Adrenal gland (tissue), 12 donors: ENCODE data around the gene RFT1. TPM values are rescaled to one million over a fixed set of nuclear protein-coding genes. Genes with fewer than 3 reads are reported as not detected.

ENCODE experiments used
- DNase-seq, 7 donors: peaks; one replicate each; pipeline ENCODE4 v3.0.0-alpha.2; 2019 to 2020
- H3K27ac ChIP-seq, 5 donors: fragments of 200-600 bp; sonication (generic) in 4 of 5; 1 replicate in 3 of 5; 2 replicates in 2 of 5; pipeline versions ENCODE4 v1.5.1 to v1.8.0; 2016 to 2020; ENCODE audit warnings: mild to moderate bottlenecking in 1 of 5
- H3K27me3 ChIP-seq: fragments of 200-600 bp; 2 replicates; pipeline ENCODE4 v1.8.0; 2021
- H3K36me3 ChIP-seq, 2 donors: fragments of 200-600 bp; replicated peaks in 1 of 2; 1 replicate in 1 of 2; 2 replicates in 1 of 2; pipeline versions ENCODE4 v1.5.1 to v1.8.0; 2018 to 2022
- H3K4me1 ChIP-seq, 2 donors: fragments of 200-600 bp; replicated peaks in 1 of 2; 1 replicate in 1 of 2; 2 replicates in 1 of 2; pipeline versions ENCODE4 v1.5.1 to v1.8.0; 2018 to 2021
- H3K4me3 ChIP-seq, 4 donors: fragments of 200-600 bp; sonication (generic) in 3 of 4; one replicate each; pipeline ENCODE4 v1.5.1; 2016 to 2018
- H3K9me3 ChIP-seq, 3 donors: fragments of 200-600 bp; sonication (generic) in 1 of 3; replicated peaks in 1 of 3; 1 replicate in 2 of 3; 2 replicates in 1 of 3; pipeline versions ENCODE4 v1.5.1 to v1.8.0; 2016 to 2021
- POLR2A ChIP-seq, 2 donors: fragments of 450-650 bp; IDR thresholded peaks; one replicate each; pipeline ENCODE4 v1.6.1; 2017; ENCODE audit warnings: antibody characterized with exemption in 2 of 2, mild to moderate bottlenecking in 2 of 2, moderate library complexity in 1 of 2
- WGBS, 4 donors: extraction: QIAGEN DNeasy Blood & Tissue Kit in 2 of 4; methylation state at CpG; one replicate each; pipeline versions ENCODE4 v1.1.5 to v1.1.7; 2013 to 2017; 5-methylcytosine and 5-hydroxymethylcytosine counted together
- intact Hi-C, 2 donors: fragments of 100-400 bp; cut with DNase I; formaldehyde crosslinking; loops; one replicate each; pipeline versions ENCODE4 v1.14.1 to v1.15.0; 2022 to 2023
- polyA plus RNA-seq, 3 donors: library from polyadenylated mRNA; stranded (reverse); fragments of 200-250 nt in 2 of 3; fragments of 350-450 nt in 1 of 3; fragmentation: Illumina TruSeq in 1 of 3; extraction: RNeasy Lipid Tissue Mini Kit (QIAGEN cat#74804) in 1 of 3; gene quantifications; one replicate each; pipeline ENCODE4 v1.2.3, GENCODE V29; 2013 to 2014
- total RNA-seq, 9 donors: library from RNA; depleted of rRNA in 4 of 9; stranded (reverse); fragments of >200 nt in 4 of 9; fragments of 120-200 nt in 1 of 9; fragmentation: NEBNext Ultra II Directional in 1 of 9; extraction: Animal tissue kit (Norgen Biotek cat#: 25700) in 1 of 9; gene quantifications; one replicate each; pipeline versions ENCODE4 v1.1.0 to v1.2.4, GENCODE V29; 2013 to 2023
- TF ChIP-seq, protein P1 (sequence below), 6 experiments: fragments of 450-650 bp in 4 of 6; fragments of 200-600 bp in 2 of 6; sonication (generic) in 1 of 6; IDR thresholded peaks; 1 replicate in 5 of 6; 2 replicates in 1 of 6; pipeline versions ENCODE4 v1.5.1 to v1.8.0; 2016 to 2021; ENCODE audit warnings: antibody characterized with exemption in 6 of 6, mild to moderate bottlenecking in 2 of 6, moderate library complexity in 1 of 6
- donor health status: healthy with polysubstance abuse.
- donor health status: Bipolar disorder and iron deficiency.
- donor health status: DM: yes; HTN: yes; CAD: no.
- donor health status: DM: no; HTN: no; CAD: no.
- donor health status: DM: no; HTN: no; CAD: no.
- donor health status: DM: yes; HTN: yes; CAD: no.

RFT1 gene
- total and polyA plus RNA-seq, 12 donors, result 6.7 to 34.5 (median 20.4) TPM

DNA sequence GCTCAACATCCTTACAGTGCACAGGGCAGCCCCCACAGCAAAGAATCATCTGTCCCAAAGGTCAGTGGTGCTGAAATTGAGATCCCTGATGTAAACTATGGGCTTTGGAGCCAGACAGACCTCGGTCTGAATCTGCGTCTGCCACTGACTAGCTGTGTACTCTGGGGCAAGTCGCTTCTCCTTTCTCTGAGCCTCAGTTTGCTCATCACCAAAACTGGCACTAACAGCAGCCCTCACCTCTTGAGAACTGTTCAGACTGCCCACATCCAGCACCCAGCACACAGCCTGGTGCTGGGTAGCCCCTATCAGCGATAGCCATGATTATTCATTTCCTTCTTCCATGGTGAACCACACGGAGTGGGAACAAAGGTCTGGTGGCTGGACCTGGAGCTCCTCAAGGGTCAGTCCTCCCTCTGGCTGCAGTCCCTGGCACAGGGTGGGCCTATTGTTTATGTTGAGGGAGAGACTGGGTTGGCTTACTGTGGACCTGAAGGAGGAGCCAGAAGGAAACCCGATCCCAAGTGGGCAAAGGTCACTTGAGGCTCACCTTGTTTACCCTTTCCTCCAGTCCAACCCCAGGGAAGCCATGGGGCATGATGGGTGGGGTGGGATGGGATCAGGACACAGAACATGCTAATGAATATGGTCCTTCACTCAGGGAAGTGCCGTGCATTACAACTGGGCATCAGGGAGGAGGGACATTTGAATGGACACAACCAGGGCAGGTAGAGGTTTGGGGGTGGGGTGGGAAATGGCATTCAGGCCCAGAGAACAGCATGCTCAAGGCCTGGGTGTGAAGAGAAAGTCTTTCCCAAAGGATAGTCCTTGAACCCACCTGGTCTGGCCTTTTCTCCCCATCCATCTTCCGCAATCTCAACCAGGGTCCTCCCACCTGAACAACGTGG, 29.2 kb upstream of the RFT1 start:
- Histone ChIP-seq H3K27me3 (no peaks in the 10 kb centered on the region), H3K4me1 (peaks cover 53 to 74% of the 10 kb centered on the region in 2 donors), H3K9me3 (no peaks in the 10 kb centered on the region), H3K4me3 (no peak overlapping the region), H3K36me3 (no peaks in the 10 kb centered on the region), H3K27ac (peak overlapping the region in 1 of 5 donors; percentile 53)
- intact Hi-C loops, result loop anchor here in 1 of 2 donors (5.0 kb wide), 1 partner anchor 37 kb away; no protein-coding TSS in a partner anchor
- no peak for DNase-seq
- TF ChIP-seq POLR2A (IDR thresholded peaks at IDR 0.05), result no peak
- TF ChIP-seq, protein P1, sequence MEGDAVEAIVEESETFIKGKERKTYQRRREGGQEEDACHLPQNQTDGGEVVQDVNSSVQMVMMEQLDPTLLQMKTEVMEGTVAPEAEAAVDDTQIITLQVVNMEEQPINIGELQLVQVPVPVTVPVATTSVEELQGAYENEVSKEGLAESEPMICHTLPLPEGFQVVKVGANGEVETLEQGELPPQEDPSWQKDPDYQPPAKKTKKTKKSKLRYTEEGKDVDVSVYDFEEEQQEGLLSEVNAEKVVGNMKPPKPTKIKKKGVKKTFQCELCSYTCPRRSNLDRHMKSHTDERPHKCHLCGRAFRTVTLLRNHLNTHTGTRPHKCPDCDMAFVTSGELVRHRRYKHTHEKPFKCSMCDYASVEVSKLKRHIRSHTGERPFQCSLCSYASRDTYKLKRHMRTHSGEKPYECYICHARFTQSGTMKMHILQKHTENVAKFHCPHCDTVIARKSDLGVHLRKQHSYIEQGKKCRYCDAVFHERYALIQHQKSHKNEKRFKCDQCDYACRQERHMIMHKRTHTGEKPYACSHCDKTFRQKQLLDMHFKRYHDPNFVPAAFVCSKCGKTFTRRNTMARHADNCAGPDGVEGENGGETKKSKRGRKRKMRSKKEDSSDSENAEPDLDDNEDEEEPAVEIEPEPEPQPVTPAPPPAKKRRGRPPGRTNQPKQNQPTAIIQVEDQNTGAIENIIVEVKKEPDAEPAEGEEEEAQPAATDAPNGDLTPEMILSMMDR (IDR thresholded peaks at IDR 0.05), result no peak
- WGBS, 4 donors, result 63 to 72% (median 67%) methylated on average over 7 to 9 of the region's 9 CpGs

- H3K36me3 ChIP-seq, result no peaks in the 10 kb centered on the region
- H3K27me3 ChIP-seq, result no peaks in the 10 kb centered on the region
- H3K4me3 ChIP-seq, result no peak overlapping the region
- H3K9me3 ChIP-seq, result no peaks in the 10 kb centered on the region
- intact Hi-C loops, result no loop called here
- peaks cover 53 to 74% of the 10 kb centered on the region in 2 donors for H3K4me1 ChIP-seq
- 63 to 96% (median 75%) methylated on average over 2 of the region's 2 CpGs for WGBS, 4 donors
- no peak for TF ChIP-seq POLR2A (IDR thresholded peaks at IDR 0.05)
- TF ChIP-seq, protein P1 (IDR thresholded peaks at IDR 0.05), result no peak
- no peak for DNase-seq
- peak overlapping the region in 1 of 5 donors; percentile 53 for H3K27ac ChIP-seq
Observed at GRCh38 chr3:53158765-53159155, 28.5 kb upstream of the RFT1 start.

DNA sequence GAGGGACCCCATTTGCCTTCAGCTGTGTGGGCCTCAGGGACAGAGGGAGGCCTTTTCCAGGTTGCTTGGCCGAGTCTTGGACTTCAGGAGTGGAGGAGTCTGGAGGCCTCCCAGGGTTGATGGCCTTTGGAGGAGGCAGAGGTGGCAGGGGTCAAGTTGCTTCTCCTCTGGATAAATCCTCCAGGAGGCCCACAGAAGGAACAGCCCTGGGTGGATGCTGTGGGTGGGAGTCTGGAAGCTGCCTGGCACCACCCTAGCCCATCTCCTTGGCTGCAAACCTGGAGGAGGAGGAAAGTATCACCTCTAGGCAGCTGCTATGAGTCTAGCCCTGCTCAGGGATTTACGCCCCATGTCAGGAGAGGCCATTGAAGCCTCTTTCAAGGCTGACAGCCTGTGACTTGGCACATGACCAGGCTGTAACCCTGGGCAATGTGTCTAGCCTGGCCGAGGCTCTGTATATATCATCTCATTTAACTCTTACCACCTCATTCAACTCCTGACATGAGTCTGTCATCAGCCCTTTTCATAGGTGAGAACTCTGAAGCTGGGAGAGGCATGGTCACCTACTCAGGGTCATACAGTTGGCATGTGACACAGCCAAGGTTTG, 27.8 kb upstream of the RFT1 start:
- Histone ChIP-seq H3K36me3 (no peaks in the 10 kb centered on the region), H3K27me3 (no peaks in the 10 kb centered on the region), H3K4me1 (peaks cover 49 to 74% of the 10 kb centered on the region in 2 donors), H3K27ac (no peak overlapping the region), H3K4me3 (no peak overlapping the region), H3K9me3 (no peaks in the 10 kb centered on the region)
- intact Hi-C loops, result no loop called here
- TF ChIP-seq POLR2A (IDR thresholded peaks at IDR 0.05), result no peak
- TF ChIP-seq, protein P1 (IDR thresholded peaks at IDR 0.05), result no peak
- peak in 5 of 7 donors; percentile 63 to 81 (median 77) for DNase-seq
- 34 to 56% (median 47%) methylated on average over 2 to 3 of the region's 3 CpGs for WGBS, 4 donors

GRCh38 chr3:53156368-53156834, 26.2 kb upstream of the RFT1 start:
- Histone ChIP-seq H3K27me3 (no peaks in the 10 kb centered on the region), H3K4me3 (no peak overlapping the region), H3K36me3 (no peaks in the 10 kb centered on the region), H3K4me1 (peaks cover 52 to 85% of the 10 kb centered on the region in 2 donors), H3K9me3 (no peaks in the 10 kb centered on the region), H3K27ac (no peak overlapping the region)
- WGBS, 4 donors, result 46 to 70% (median 52%) methylated on average over 14 to 36 of the region's 36 CpGs
- intact Hi-C loops, result no loop called here
- peak in 1 of 7 donors; percentile 22 for DNase-seq
- TF ChIP-seq, protein P1 (IDR thresholded peaks at IDR 0.05), result no peak
- no peak for TF ChIP-seq POLR2A (IDR thresholded peaks at IDR 0.05)
